WTC11 (cell line): ENCODE data around the gene HDAC7. TPM values are rescaled to one million over a fixed set of nuclear protein-coding genes. Genes with fewer than 3 reads are reported as not detected.

Source experiments
- ATAC-seq: fragments of 200-7000 bp; cut with Tn5 transposase; 2 replicates; pipeline ENCODE4 v1.10.0; 2021; ENCODE audit warnings: mild to moderate bottlenecking, moderate library complexity
- CTCF ChIA-PET: fragments of 300-600 bp; sonication (Branson Sonifier 250); formaldehyde crosslinking; loops from one replicate; lab custom pipeline; 2021; ENCODE audit warnings: antibody characterized with exemption; lab: Charles Lee
- POLR2A ChIA-PET: fragments of 350-600 bp; sonication (Branson Sonifier 250); formaldehyde crosslinking; loops from one replicate; lab custom pipeline; 2021; ENCODE audit warnings: antibody characterized with exemption; lab: Charles Lee
- DNase-seq: peaks from one replicate; pipeline ENCODE4 v3.0.0; 2021; ENCODE audit warnings: low spot score
- H3K27ac Mint-ChIP-seq: 2 replicates; pipeline ENCODE4 v1.8.0; 2021; ENCODE audit warnings: mixed read lengths
- H3K27me3 Mint-ChIP-seq: 2 replicates; pipeline ENCODE4 v1.8.0; 2021; ENCODE audit warnings: low read depth, mild to moderate bottlenecking, moderate library complexity, mixed read lengths
- H3K36me3 Mint-ChIP-seq: 2 replicates; pipeline ENCODE4 v1.8.0; 2021; ENCODE audit warnings: mixed read lengths
- H3K4me1 Mint-ChIP-seq: 2 replicates; pipeline ENCODE4 v1.8.0; 2022; ENCODE audit warnings: mixed read lengths
- H3K4me3 Mint-ChIP-seq: 2 replicates; pipeline ENCODE4 v1.8.0; 2021; ENCODE audit warnings: mild to moderate bottlenecking, moderate library complexity, mixed read lengths
- H3K9me3 Mint-ChIP-seq: 2 replicates; pipeline ENCODE4 v1.8.0; 2021; ENCODE audit warnings: mixed read lengths
- ATF1 ChIP-seq: sonication (generic); formaldehyde crosslinking; IDR thresholded peaks from 2 replicates; pipeline ENCODE4 v1.8.1; 2023; ENCODE audit warnings: mild to moderate bottlenecking, moderate library complexity, missing genetic modification reagents
- ATF2 ChIP-seq: sonication (generic); formaldehyde crosslinking; IDR thresholded peaks from 2 replicates; pipeline ENCODE4 v1.8.1; 2022; ENCODE audit warnings: low read depth, missing genetic modification reagents, borderline replicate concordance
- CBFB ChIP-seq: sonication (generic); formaldehyde crosslinking; IDR thresholded peaks from 2 replicates; pipeline ENCODE4 v1.8.1; 2022; ENCODE audit warnings: mild to moderate bottlenecking, low read depth, missing genetic modification reagents
- CDX4 ChIP-seq: fragments of 250-450 bp; sonication (Bioruptor Pico); IDR thresholded peaks from 2 replicates; pipeline ENCODE4 v1.9.0; 2021; ENCODE audit warnings: moderate library complexity, mild to moderate bottlenecking, inconsistent platforms, borderline replicate concordance
- CREB1 ChIP-seq: sonication (generic); formaldehyde crosslinking; IDR thresholded peaks from 2 replicates; pipeline ENCODE4 v1.8.0; 2023; ENCODE audit warnings: mild to moderate bottlenecking, missing genetic modification reagents
- E2F1 ChIP-seq: sonication (generic); formaldehyde crosslinking; IDR thresholded peaks from 2 replicates; pipeline ENCODE4 v1.8.0; 2022; ENCODE audit warnings: mild to moderate bottlenecking, missing genetic modification reagents
- FOXP1 ChIP-seq: sonication (generic); formaldehyde crosslinking; IDR thresholded peaks from 2 replicates; pipeline ENCODE4 v1.8.0; 2022; ENCODE audit warnings: missing genetic modification reagents, mild to moderate bottlenecking, moderate library complexity, borderline replicate concordance
- GRHL2 ChIP-seq: fragments of 250-450 bp; sonication (Bioruptor Pico); IDR thresholded peaks from 2 replicates; pipeline ENCODE4 v1.8.0; 2022; ENCODE audit warnings: mild to moderate bottlenecking, moderate library complexity; ENCODE audit not compliant: insufficient replicate concordance, severe bottlenecking
- GTF2I ChIP-seq: fragments of 250-450 bp; sonication (Bioruptor Pico); conservative IDR thresholded peaks from 2 replicates; pipeline ENCODE4 v1.4.0; 2021; ENCODE audit warnings: mild to moderate bottlenecking
- HMGA2 ChIP-seq: fragments of 250-450 bp; sonication (Bioruptor Pico); IDR thresholded peaks from 2 replicates; pipeline ENCODE4 v1.4.0; 2021; ENCODE audit warnings: mild to moderate bottlenecking, moderate library complexity
- IRF1 ChIP-seq: sonication (generic); formaldehyde crosslinking; IDR thresholded peaks from 2 replicates; pipeline ENCODE4 v1.8.0; 2023; ENCODE audit warnings: missing genetic modification reagents
- JUN ChIP-seq: sonication (generic); formaldehyde crosslinking; IDR thresholded peaks from 2 replicates; pipeline ENCODE4 v1.8.0; 2023; ENCODE audit warnings: mild to moderate bottlenecking, missing genetic modification reagents
- NR1H2 ChIP-seq: sonication (generic); formaldehyde crosslinking; IDR thresholded peaks from 2 replicates; pipeline ENCODE4 v1.9.0; 2021; ENCODE audit warnings: mild to moderate bottlenecking, moderate library complexity, missing genetic modification reagents
- PREB ChIP-seq: sonication (generic); formaldehyde crosslinking; IDR thresholded peaks from 2 replicates; pipeline ENCODE4 v1.8.1; 2022; ENCODE audit warnings: mild to moderate bottlenecking, missing genetic modification reagents, moderate library complexity, borderline replicate concordance
- PRRX2 ChIP-seq: fragments of 250-450 bp; sonication (Bioruptor Pico); IDR thresholded peaks from 2 replicates; pipeline ENCODE4 v1.8.0; 2021; ENCODE audit warnings: mild to moderate bottlenecking
- RORB ChIP-seq: fragments of 250-450 bp; sonication (Bioruptor Pico); IDR thresholded peaks from 2 replicates; pipeline ENCODE4 v1.9.0; 2021; ENCODE audit warnings: mild to moderate bottlenecking
- SMAD3 ChIP-seq: sonication (generic); formaldehyde crosslinking; IDR thresholded peaks from 2 replicates; pipeline ENCODE4 v1.8.0; 2022; ENCODE audit warnings: missing genetic modification reagents, mild to moderate bottlenecking, borderline replicate concordance
- SMAD4 ChIP-seq: sonication (generic); formaldehyde crosslinking; IDR thresholded peaks from 2 replicates; pipeline ENCODE4 v1.8.0; 2022; ENCODE audit warnings: mild to moderate bottlenecking, missing genetic modification reagents
- SP1 ChIP-seq: sonication (generic); formaldehyde crosslinking; conservative IDR thresholded peaks from 2 replicates; pipeline ENCODE4 v1.8.1; 2022; ENCODE audit warnings: missing genetic modification reagents
- STAT6 ChIP-seq: sonication (generic); formaldehyde crosslinking; conservative IDR thresholded peaks from 2 replicates; pipeline ENCODE4 v1.8.1; 2023; ENCODE audit warnings: mild to moderate bottlenecking, low read depth, missing genetic modification reagents, moderate library complexity
- TCF7 ChIP-seq: sonication (generic); formaldehyde crosslinking; IDR thresholded peaks from 2 replicates; pipeline ENCODE4 v1.8.0; 2022; ENCODE audit warnings: mild to moderate bottlenecking, low read depth, missing genetic modification reagents, moderate library complexity
- TEAD4 ChIP-seq: sonication (generic); formaldehyde crosslinking; IDR thresholded peaks from 2 replicates; pipeline ENCODE4 v1.8.0; 2022; ENCODE audit warnings: mild to moderate bottlenecking, missing genetic modification reagents
- ZMAT4 ChIP-seq: fragments of 250-450 bp; sonication (Bioruptor Pico); IDR thresholded peaks from 2 replicates; pipeline ENCODE4 v1.9.0; 2021; ENCODE audit warnings: mild to moderate bottlenecking
- ZNF138 ChIP-seq: sonication (generic); formaldehyde crosslinking; conservative IDR thresholded peaks from 2 replicates; pipeline ENCODE4 v1.8.1; 2022; ENCODE audit warnings: mild to moderate bottlenecking, moderate library complexity, missing genetic modification reagents
- ZNF512 ChIP-seq: sonication (generic); formaldehyde crosslinking; IDR thresholded peaks from 2 replicates; pipeline ENCODE4 v1.8.1; 2022; ENCODE audit warnings: missing genetic modification reagents, borderline replicate concordance
- total RNA-seq: library from RNA; stranded (reverse); gene quantifications from 3 replicates; pipeline ENCODE4 v1.2.3, GENCODE V29; 2021

Gene HDAC7
- total RNA-seq, 1 experiment from 2014 or later, result 111 TPM

- ChIA-PET CTCF (interaction anchor here (1.0 to 10.5 kb wide), 4 partner anchors 9 to 87 kb away, joined by 4 to 173 read pairs (median 86); no protein-coding TSS in a partner anchor), POLR2A (no interaction called here)
- DNase-seq, result no peak
- peaks cover 55% of the 10 kb centered on the region for H3K4me1 Mint-ChIP-seq
- no peaks in the 10 kb centered on the region for H3K9me3 Mint-ChIP-seq
- no peak for TF ChIP-seq SMAD3
- TF ChIP-seq RORB, result no peak
- no peak for TF ChIP-seq E2F1 (CRISPR knock-in tag)
- TF ChIP-seq STAT6 (CRISPR knock-in tag), result no peak
- no peak for TF ChIP-seq NR1H2 (CRISPR knock-in tag)
- no peak for TF ChIP-seq TEAD4 (CRISPR knock-in tag)
- TF ChIP-seq ATF2, result no peak
- no peak for TF ChIP-seq JUN (CRISPR knock-in tag)
- TF ChIP-seq CREB1 (CRISPR knock-in tag), result no peak
- TF ChIP-seq HMGA2 (CRISPR knock-in tag), result no peak
- no peaks in the 10 kb centered on the region for H3K36me3 Mint-ChIP-seq
- ATAC-seq, result no peak
- H3K27ac Mint-ChIP-seq, result no peak overlapping the region
- no peaks in the 10 kb centered on the region; the same call in 1 of the 2 replicates for H3K27me3 Mint-ChIP-seq
- H3K4me3 Mint-ChIP-seq, result no peak overlapping the region
These were observed 68.1 kb downstream of the HDAC7 start for GRCh38 chr12:47751561-47751960.

- no peak for DNase-seq
- peaks cover 49% of the 10 kb centered on the region for H3K4me1 Mint-ChIP-seq
- no peak for ATAC-seq
- H3K9me3 Mint-ChIP-seq, result no peaks in the 10 kb centered on the region
- ChIA-PET CTCF (interaction anchor here (1.0 to 10.5 kb wide), 4 partner anchors 9 to 87 kb away, joined by 4 to 173 read pairs (median 86); no protein-coding TSS in a partner anchor), POLR2A (no interaction called here)
- TF ChIP-seq SMAD4 (CRISPR knock-in tag), result no peak
- TF ChIP-seq ZNF512, result no peak
- no peak for TF ChIP-seq CBFB (CRISPR knock-in tag)
- no peak for TF ChIP-seq IRF1 (CRISPR knock-in tag)
- TF ChIP-seq FOXP1 (CRISPR knock-in tag), result no peak
- no peak for TF ChIP-seq ZMAT4 (CRISPR knock-in tag)
- no peak for TF ChIP-seq TCF7
- TF ChIP-seq GTF2I, result no peak
- no peak for TF ChIP-seq ATF1
- TF ChIP-seq PREB (CRISPR knock-in tag), result no peak
- TF ChIP-seq E2F1 (CRISPR knock-in tag), result no peak
- TF ChIP-seq GRHL2, result no peak
- no peak for TF ChIP-seq ZNF138 (CRISPR knock-in tag)
- TF ChIP-seq PRRX2 (CRISPR knock-in tag), result no peak
- no peak for TF ChIP-seq CDX4 (CRISPR knock-in tag)
- no peak for TF ChIP-seq SP1
- no peak overlapping the region for H3K27ac Mint-ChIP-seq
- H3K27me3 Mint-ChIP-seq, result no peaks in the 10 kb centered on the region
- no peak overlapping the region for H3K4me3 Mint-ChIP-seq
- H3K36me3 Mint-ChIP-seq, result no peaks in the 10 kb centered on the region
These were observed 68.7 kb downstream of the HDAC7 start for GRCh38 chr12:47750916-47751470.
